Kasumi-1 (cell line): ENCODE results near the gene NRSN2.

ENCODE experiments used
- DNase-seq, 2 experiments: peaks; one replicate each; lab custom pipeline; 2025; lab: John Stamatoyannopoulos, UW

The NRSN2 gene, protein sequence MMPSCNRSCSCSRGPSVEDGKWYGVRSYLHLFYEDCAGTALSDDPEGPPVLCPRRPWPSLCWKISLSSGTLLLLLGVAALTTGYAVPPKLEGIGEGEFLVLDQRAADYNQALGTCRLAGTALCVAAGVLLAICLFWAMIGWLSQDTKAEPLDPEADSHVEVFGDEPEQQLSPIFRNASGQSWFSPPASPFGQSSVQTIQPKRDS

GRCh38 chr20:346640-347316, at the start of gene NRSN2:
Gene NRSN2 (plus strand): TSS chr20:347111. CDS start chr20:349644, 2,533 bp downstream.
- DNase-seq = no peak

GRCh38 chr20:297925-298775, 48.8 kb upstream of the NRSN2 start:
- DNase-seq = peak; percentile 42 to 51

DNA sequence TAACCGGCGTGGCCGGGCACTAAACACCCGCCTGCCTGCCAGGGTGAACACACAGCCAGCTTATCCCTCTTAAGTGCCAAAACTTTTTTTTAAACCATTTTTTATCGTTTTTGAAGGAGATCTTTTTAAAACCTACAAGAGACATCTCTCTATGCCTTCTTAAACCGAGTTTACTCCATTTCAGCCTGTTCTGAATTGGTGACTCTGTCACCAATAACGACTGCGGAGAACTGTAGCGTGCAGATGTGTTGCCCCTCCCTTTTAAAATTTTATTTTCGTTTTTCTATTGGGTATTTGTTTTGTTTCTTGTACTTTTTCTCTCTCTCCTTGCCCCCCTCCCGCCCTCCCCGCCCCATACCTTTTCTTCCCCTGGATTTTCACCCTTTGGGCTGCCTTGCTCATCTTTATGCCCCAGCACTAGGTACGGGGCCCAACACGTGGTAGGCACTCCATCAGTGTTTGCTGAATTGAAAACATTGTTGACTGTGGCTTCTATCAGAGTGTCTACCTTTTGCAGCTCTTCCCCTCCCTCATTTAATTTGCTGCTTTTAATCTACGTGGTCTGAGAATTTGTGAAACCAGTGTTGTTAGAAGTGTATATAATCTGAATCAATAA, 48.0 kb upstream of the NRSN2 start:
- peak in 1 of 2 experiments; percentile 39 for DNase-seq

- peak in 1 of 2 experiments; percentile 9 for DNase-seq
Measured at GRCh38 chr20:300345-300990, 46.4 kb upstream of the NRSN2 start.

DNA sequence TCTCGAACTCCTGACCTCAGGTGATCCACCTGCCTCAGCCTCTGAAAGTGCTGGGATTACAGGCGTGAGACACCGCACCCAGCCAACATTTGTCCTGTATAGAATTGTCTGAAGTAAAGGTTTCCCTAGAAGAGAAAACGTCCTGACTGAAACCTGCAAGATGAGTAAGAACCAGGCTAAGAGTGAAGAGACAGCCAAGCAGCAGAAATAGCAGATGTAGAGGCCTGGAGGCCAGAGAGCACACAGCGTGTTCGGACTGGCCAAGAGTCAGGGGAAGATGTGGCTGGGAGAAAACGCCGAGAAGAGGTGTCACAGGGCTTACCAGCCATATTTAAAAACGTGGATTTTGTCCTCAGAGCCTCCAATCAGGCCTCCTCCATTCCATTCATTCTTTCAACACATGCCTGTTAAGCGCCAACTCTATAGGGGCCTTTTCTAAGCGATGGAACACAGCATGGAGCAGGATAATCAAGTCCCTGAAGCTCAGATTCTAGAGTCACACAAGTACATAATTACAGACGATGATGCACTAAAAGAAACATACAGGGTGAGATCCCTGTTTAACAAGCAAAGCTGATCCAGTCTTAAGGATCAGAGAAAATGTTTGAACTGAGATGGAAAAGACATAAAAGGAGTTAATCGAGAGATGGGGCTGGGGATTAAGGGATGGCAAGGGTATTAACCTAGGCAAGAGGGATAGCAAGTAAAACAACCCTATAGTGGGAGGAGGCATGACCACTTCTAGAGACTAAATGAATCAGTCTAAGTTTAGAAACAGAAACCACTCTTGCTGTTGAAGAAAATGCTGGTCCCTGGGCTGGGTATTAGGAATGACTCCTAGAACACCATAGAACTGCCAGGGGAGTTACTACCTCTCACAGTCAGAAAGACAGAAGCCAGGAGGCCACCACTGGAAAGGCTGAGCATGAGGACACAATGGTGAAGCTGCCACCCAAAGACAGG, 44.7 kb upstream of the NRSN2 start:
- DNase-seq = no peak

DNA sequence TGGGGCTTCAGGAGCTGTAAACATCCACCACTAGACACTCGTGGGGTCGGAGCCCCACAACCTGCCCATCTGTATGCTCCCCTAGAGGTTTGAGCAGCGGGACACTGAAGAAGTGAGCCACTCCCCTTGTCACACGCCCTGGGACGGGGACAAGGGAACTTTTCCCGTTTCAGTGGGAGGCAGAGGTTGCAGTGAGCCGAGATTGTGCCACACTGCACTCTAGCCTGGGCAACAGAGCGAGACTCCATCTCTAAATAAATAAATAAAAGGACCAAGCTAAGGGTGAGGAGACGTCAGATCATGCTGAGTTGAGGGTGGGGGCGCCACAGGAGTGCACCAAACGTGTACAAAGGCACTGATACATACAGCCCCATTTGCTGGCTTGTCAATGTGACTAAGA, 41.2 kb upstream of the NRSN2 start:
- DNase-seq = no peak

- no peak for DNase-seq
Measured at GRCh38 chr20:308427-309038, 38.4 kb upstream of the NRSN2 start.

DNA sequence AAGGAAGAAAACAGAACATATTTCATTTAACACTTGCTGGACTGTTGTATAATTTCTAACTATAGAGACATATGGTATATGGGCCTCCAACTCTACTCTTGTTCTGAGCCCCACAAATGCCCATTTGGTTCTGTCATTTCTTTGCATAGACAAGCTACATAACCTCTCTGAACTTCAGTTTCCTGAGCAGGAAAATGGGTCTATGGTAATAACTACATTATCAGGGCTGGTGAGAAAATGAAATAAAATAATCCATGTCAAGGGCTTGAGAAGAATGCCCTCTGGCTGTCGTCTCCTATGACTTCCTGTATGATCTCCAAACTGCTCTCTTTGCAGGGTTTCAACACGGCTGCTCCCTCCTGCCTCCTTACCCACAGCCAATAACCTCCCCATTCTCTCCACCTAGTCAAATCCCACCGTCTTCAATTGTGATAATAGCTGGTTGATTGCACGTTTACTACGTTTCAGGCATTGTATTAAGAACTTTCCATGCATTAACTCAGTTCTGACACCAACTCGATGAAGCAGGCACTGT, 37.5 kb upstream of the NRSN2 start:
- peak in 1 of 2 experiments; percentile 11 for DNase-seq

DNA sequence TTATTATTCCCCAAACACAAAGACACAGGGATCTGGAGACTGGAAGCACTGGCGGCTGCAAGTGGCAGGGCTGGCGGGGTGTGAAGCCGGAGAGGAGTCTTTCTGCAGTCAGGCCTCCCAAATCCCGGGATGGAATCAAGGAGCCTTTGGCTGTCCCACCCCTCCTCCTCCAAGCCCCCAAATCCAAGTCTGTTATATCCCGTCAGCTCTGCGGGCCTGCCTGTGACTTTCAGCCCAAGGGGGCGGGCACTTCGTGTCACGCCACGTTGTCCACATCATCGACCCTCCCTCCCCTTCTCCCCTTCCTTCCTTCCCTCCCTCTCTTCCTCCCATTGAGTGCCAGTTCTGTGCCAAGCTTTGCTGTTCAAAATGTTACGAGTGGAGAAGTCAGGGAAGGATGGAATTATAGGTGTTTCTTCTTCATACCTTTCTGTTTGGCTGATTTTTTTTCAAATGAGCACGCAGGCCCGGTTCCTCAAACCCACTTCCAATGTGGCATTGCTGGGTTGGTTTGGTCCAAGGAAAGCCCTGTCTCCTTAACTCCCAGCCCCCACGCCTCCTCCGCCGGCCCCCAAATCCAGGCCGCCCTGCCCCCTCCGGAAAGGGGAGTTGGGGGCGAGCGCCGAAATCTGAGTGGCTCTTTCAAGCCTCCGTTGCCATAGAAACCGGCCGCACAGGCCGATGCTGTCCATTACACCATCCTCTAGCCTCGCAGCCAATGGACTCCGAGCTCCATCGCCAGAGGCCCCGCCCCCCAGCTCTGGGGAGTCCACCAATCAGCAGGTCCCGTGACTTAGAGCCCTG, 36.9 kb upstream of the NRSN2 start:
- no peak for DNase-seq

- no peak for DNase-seq
Measured at GRCh38 chr20:310645-311044, 36.3 kb upstream of the NRSN2 start.

DNA sequence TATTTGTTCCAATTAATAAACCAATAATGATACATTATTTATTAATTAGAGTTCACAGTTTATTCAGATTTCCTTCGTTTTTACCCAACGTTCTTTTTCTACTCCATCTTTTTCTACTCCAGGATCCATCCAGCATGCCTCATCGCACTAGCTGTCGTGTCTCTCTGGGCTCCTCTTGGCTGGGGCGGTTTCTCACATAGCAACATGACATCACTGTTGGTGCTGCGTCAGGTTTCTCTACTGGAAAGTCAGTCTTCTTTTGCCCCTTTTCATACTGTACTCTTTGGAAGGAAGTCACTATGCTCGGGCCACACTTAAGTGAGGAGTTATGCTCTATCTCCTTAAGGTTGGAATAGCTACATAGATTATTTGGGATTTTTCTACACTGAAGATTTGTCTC, 35.3 kb upstream of the NRSN2 start:
- no peak for DNase-seq

GRCh38 chr20:312067-312466, 34.8 kb upstream of the NRSN2 start:
- no peak for DNase-seq

GRCh38 chr20:312866-313265, 34.0 kb upstream of the NRSN2 start:
- DNase-seq = no peak

DNA sequence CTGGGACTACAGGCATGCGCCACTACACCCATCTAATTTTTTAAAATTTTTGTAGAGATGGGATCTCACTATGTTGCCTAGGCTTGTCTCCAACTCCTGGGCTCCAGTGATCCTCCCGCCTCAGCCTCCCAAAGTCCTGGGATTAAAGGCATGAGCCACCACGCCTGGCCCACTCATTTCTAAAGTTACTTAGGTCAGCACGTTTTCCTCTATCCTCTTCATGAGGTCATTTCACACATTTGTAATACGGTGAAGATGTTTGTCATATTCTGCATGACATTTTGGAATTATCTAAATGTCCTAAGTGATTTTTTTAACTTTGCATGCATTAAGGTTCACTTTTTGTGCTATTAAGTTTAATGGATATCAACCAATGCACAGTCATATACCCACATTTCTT, 33.5 kb upstream of the NRSN2 start:
- no peak for DNase-seq

GRCh38 chr20:313948-314347, 33.0 kb upstream of the NRSN2 start:
- DNase-seq = no peak

DNA sequence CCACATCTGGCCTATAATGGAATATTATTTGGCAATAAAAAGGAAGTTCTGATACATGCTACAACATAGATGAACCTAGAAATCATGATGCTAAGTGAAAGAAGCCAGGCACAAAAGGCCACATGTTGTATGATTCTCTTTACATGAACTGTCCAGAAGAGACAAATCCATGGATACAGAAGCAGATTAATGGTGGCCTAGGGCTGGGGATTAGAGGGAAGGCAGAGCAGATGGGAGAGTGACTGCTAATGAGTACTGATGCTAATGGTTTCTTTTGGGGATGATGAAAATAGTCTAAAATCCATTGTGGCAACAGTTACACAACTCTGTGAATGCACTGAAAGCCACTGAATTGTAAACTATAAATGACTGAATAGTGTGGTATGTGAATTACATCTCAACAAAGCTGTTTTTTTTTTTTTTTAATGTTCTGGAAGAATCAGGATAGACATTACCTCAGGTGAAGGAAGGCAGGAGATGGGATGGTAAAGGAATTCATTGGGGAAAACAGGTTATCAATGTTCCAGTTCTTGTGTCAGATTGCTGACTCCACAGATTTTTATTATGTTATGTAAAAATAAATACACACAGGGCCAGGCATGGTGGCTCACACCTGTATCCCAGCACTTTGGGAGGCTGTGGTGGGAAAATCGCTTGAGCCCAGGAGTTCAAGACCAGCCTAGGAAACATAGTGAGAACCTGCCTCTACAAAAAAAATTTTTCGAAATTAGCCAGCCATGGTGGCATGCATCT, 30.4 kb upstream of the NRSN2 start:
- no peak for DNase-seq

GRCh38 chr20:324177-325044, 22.5 kb upstream of the NRSN2 start:
- DNase-seq = peak; percentile 82
